Activated T-helper 17 cell treated with anti-CD3 and anti-CD28 coated beads, Interleukin-2, amount 50 U/mL, for 72 hours (primary cell): Measurements from ENCODE around the gene CA14. TPM values are rescaled to one million over a fixed set of nuclear protein-coding genes. Genes with fewer than 3 reads are reported as not detected.
"Not testable (repeated sequence)": the region's sequence is repeated elsewhere in the genome, so short reads cannot be mapped to it uniquely, and the experiment has no call there.

ENCODE experiments used
- ATAC-seq: fragments of 150-1000 bp; cut with Tn5 transposase; replicated peaks from 2 replicates; pipeline ENCODE4 v1.10.0; 2021; ENCODE audit warnings: mild to moderate bottlenecking, moderate library complexity
- H3K27ac Mint-ChIP-seq: one replicate; pipeline ENCODE4 v1.8.0; 2022; ENCODE audit warnings: mixed read lengths
- H3K27me3 Mint-ChIP-seq: one replicate; pipeline ENCODE4 v1.8.0; 2022; ENCODE audit warnings: mixed read lengths
- H3K36me3 Mint-ChIP-seq: one replicate; pipeline ENCODE4 v1.8.0; 2022; ENCODE audit warnings: low read depth, mild to moderate bottlenecking, mixed read lengths
- H3K4me1 Mint-ChIP-seq: one replicate; pipeline ENCODE4 v1.8.0; 2022; ENCODE audit warnings: mixed read lengths
- H3K4me3 Mint-ChIP-seq: one replicate; pipeline ENCODE4 v1.8.0; 2022; ENCODE audit warnings: mild to moderate bottlenecking, mixed read lengths
- H3K9me3 Mint-ChIP-seq: one replicate; pipeline ENCODE4 v1.8.0; 2022; ENCODE audit warnings: mixed read lengths
- total RNA-seq, 2 donors: library from RNA; stranded (reverse); gene quantifications; one replicate each; pipeline ENCODE4 v1.2.3, GENCODE V29; 2022

CA14 gene
- total RNA-seq, 2 donors from 2014 or later, result not detected

DNA sequence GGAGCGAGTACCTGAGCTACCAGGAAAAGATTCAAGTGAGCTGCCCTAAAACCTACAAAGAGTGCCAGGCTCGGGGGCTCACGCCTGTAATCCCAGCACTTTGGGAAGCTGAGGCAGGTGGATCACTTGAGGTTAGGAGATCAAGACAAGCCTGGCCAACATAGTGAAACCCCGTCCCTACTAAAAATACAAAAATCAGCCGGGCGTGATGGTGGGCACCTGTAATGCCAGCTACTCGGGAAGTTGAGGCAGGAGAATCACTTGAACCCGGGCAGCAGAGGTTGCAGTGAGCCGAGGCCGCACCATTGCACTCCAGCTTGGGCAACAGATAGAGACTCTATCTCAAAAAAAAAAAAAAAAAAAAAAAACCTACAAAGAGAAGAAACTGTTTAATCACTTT lies 24.7 kb upstream of the CA14 start:
- peaks cover 69% of the 10 kb centered on the region for H3K36me3 Mint-ChIP-seq
- not testable (repeated sequence) for ATAC-seq, H3K9me3 Mint-ChIP-seq, H3K4me1 Mint-ChIP-seq, H3K27me3 Mint-ChIP-seq, H3K27ac Mint-ChIP-seq, H3K4me3 Mint-ChIP-seq

DNA sequence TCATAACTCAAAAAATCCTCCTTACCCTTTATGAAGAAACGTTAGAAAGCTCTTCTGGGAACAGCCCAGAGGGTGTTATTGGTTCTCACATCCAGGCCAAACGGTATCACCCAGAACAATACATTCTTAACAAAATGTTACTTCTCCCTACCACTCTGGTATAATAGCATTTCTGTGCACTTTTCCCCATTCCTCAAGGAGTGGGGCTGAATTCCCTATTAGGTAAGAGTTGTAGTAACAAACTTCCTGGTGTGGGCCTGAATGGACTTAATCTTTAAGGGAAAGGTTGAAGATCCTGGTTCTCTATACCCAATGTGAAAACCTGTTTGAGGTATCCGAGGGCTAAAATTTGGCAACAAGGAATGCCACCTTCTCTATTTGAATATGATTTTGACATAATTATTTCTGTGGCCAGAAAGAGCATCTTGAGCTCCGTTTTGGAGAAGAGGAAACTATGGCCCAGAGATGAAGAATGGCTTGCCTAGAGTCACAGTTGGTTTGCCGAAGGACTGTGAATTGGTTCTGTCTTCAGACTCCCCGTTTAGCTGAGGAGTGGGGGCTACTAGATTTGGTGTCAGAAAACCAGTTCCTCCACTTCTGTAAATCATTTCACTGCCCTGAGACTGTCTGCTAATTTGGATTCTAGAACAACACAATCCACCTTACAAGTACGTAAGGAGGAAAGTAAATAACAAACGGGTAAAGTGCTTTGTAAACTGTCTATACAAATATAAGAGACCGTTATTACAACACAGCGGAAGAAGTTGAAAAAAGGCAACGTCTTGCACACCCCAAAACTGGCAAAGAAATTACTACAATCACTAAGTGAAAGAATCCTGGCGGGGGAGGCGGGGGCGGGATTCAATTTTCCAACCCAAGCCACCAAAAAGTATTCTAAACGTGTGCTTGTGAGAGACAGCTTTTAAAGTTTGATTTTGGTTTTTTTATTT lies 23.9 kb upstream of the CA14 start:
- Mint-ChIP-seq H3K9me3 (no peaks in the 10 kb centered on the region), H3K27me3 (no peaks in the 10 kb centered on the region), H3K4me1 (peaks cover 5% of the 10 kb centered on the region), H3K27ac (no peak overlapping the region), H3K4me3 (no peak overlapping the region), H3K36me3 (peaks cover 61% of the 10 kb centered on the region)
- ATAC-seq, result no peak

DNA sequence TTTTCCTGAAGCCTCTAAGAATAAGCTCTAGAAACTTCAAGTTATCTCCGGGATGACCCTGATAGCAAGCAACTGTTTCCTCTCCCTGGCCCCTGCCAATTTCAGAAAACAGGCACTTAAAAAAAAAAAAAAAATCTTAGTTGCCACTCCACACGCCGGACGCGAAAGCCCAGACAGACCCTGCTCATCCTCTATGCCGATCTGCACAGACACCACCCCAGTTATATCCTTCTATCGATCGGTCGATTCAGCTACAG lies 23.3 kb upstream of the CA14 start:
- H3K4me1 Mint-ChIP-seq, result peaks cover 5% of the 10 kb centered on the region
- H3K4me3 Mint-ChIP-seq, result no peak overlapping the region
- peaks cover 55% of the 10 kb centered on the region for H3K36me3 Mint-ChIP-seq
- no peaks in the 10 kb centered on the region for H3K27me3 Mint-ChIP-seq
- H3K9me3 Mint-ChIP-seq, result no peaks in the 10 kb centered on the region
- no peak for ATAC-seq
- no peak overlapping the region for H3K27ac Mint-ChIP-seq

DNA sequence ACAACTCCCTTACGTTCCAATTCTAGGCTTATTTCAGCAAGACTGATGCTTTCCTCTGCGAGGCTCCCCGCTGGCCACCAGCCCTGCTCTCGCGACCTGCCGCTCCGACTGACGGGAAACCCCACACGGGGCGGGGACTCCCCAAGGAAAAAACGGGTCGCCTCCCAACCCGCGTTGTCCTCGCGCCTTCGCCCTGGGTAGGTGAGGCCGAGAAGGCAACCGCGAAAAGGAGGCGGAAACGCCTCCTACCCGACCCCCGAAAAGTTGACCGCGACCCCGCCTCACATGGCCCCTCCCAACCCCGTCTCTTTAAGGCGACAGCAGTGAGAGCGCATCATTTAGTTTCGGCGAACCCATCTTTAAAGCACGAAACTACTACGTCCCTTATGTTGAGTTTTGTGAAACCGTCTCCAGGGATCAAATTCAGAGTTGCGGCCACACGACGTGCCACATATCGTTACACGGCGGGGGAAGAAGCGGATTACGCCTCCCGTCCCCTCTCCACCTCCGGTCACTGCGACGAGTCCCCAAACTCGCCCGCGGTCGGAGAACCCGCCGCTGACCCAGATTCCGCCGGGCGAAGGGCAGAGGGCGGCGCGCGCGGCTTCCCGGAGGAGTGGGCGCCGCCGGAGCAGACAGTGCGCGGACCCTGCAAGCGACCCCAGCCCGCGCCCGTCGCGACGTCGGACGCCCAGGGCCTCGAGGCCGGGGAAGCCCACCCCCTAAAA lies 22.8 kb upstream of the CA14 start:
- no peak overlapping the region for H3K4me3 Mint-ChIP-seq
- peaks cover 5% of the 10 kb centered on the region for H3K4me1 Mint-ChIP-seq
- H3K9me3 Mint-ChIP-seq, result no peaks in the 10 kb centered on the region
- peaks cover 51% of the 10 kb centered on the region for H3K36me3 Mint-ChIP-seq
- no peak overlapping the region for H3K27ac Mint-ChIP-seq
- no peaks in the 10 kb centered on the region for H3K27me3 Mint-ChIP-seq
- ATAC-seq, result peak; percentile 67

DNA sequence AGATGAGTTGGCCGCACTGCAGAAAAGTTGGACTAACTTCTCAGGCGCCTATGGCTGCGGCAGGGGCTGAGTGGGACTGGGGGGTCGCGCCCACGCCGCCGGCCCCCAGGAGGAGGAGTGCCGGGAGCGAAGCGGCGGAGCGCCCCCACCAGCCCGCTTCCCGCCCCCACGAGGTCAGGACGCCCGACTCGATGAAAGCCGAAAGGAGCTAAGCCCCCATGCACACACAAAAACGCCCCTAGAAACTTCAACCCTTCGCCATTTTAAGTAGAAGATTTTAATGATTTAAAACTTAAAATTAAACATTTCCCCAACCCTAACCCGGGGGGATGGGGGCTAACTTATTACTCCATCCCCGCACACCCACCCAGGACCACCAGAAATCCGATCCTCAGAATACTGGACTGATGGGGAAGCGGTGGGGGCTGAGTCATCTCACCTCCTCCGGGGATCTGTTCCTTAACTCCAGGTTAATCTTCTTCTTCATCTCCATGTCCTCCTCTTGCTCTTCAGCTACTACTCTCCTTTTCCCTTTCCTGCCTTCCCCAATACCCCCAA lies 22.2 kb upstream of the CA14 start:
- ATAC-seq, result peak; percentile 4
- Mint-ChIP-seq H3K9me3 (no peaks in the 10 kb centered on the region), H3K27ac (no peak overlapping the region), H3K4me3 (no peak overlapping the region), H3K4me1 (peaks cover 5% of the 10 kb centered on the region), H3K36me3 (peaks cover 44% of the 10 kb centered on the region), H3K27me3 (no peaks in the 10 kb centered on the region)

DNA sequence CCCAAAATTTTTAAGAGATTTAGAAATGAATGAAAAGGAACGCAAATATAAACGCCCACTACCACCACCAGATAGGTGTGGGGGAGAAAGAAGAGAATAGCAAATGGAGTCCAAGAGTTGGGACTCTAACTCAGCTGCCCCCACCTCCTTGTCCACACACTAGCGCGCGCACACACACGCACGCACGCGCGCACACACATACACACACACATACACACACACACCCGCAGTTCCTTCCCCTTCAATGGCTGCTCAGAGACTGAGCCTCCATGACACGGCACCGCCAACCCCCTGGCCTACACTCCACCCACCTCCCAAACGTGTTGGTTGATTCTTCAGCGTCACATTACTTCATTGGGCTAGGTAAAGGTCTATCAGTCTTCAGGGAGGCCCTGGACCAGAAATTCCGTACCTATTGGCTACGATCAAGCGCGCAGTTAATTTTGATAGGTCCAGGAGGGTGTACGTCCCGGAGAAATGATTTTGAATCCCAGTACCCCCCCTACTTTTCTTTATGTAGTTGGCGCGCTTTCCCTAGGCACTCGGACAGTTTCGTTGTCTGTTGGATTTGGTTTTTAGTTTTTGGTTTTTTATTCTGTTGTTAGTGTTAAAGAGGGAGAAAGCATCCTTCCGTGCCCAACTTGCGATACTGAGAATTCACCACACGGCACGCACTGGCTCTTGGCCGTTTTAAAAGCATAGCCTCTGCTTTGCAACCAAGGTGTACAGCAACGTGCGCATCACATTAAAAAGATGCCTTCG lies 21.5 kb upstream of the CA14 start, which contains the start of gene ANP32E:
ANP32E (minus strand) TSS at position 261 of the 762 bp plus-strand sequence. CDS start 326 bp downstream, outside the sequence.
- Mint-ChIP-seq H3K36me3 (peaks cover 37% of the 10 kb centered on the region), H3K27me3 (no peaks in the 10 kb centered on the region), H3K4me3 (no peak within 1 kb of the TSS), H3K4me1 (peaks cover 5% of the 10 kb centered on the region), H3K27ac (no peak within 1 kb of the TSS), H3K9me3 (no peaks in the 10 kb centered on the region)
- peak; percentile 88 for ATAC-seq

DNA sequence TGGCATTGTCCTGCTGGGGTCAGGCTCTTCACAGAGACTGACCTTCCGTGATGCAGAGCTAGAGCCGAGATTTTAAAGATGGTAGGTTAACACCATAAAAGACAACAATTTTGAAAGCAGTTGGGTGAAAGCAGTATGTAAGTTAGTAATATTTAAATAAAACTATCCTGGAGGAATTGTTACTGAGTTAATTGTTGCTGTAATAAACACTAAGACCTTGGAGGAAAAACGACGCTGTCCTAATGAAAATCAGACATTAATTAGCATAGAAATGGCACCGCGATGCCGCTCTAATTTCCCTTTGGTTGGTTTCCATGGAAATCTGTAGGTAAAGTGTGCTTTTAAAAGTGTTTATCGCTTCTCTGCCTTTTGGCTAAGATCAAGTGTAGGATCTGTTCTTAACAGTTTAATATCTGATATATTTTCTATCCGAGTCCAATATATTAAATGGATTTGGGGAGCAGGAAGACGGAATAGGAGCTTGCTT lies 20.9 kb upstream of the CA14 start:
- H3K9me3 Mint-ChIP-seq, result no peaks in the 10 kb centered on the region
- no peak for ATAC-seq
- H3K4me1 Mint-ChIP-seq, result peaks cover 5% of the 10 kb centered on the region
- H3K4me3 Mint-ChIP-seq, result no peak overlapping the region
- no peak overlapping the region for H3K27ac Mint-ChIP-seq
- H3K27me3 Mint-ChIP-seq, result no peaks in the 10 kb centered on the region
- peaks cover 31% of the 10 kb centered on the region for H3K36me3 Mint-ChIP-seq

DNA sequence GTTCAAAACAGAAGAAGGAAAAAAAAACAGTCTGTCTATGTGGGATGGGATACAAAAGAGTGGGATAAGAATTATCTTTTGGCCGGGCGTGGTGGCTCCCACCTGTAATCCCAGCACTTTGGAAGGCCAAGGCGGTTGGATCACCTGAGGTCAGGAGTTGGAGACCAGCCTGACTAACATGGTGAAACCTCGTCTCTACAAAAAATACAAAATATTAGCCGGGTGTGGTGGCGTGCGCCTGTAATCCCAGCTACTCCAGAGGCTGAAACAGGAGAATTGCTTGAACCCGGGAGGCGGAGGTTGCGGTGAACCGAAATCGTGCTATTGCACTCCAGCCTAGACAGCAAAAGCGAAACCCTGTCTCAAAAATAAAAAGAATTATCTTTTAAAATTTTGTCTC lies 20.4 kb upstream of the CA14 start:
- not testable (repeated sequence) for H3K4me1 Mint-ChIP-seq, H3K27ac Mint-ChIP-seq, H3K27me3 Mint-ChIP-seq, ATAC-seq, H3K9me3 Mint-ChIP-seq, H3K4me3 Mint-ChIP-seq
- H3K36me3 Mint-ChIP-seq, result peaks cover 27% of the 10 kb centered on the region

DNA sequence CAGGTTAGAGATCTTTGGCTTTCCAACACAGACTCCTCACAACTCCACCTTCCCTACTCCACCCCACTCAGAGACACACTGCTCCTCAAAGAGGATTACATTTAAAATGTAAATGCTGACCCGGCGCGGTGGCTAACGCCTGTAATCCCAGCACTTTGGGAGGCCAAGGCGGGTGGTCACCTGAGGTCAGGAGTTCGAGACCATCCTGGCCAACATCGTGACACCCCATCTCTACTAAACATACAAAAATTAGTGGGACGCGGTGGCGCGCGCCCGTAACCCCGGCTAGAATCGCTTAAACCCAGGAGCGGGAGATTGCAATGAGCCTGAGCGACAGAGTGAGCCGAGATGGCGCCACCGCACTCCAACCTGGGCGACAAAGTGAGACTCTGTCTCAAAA lies 19.8 kb upstream of the CA14 start:
- Mint-ChIP-seq H3K9me3 (no peaks in the 10 kb centered on the region), H3K27me3 (no peaks in the 10 kb centered on the region), H3K27ac (no peak overlapping the region), H3K4me1 (peaks cover 5% of the 10 kb centered on the region), H3K4me3 (no peak overlapping the region), H3K36me3 (peaks cover 24% of the 10 kb centered on the region)
- ATAC-seq, result no peak

DNA sequence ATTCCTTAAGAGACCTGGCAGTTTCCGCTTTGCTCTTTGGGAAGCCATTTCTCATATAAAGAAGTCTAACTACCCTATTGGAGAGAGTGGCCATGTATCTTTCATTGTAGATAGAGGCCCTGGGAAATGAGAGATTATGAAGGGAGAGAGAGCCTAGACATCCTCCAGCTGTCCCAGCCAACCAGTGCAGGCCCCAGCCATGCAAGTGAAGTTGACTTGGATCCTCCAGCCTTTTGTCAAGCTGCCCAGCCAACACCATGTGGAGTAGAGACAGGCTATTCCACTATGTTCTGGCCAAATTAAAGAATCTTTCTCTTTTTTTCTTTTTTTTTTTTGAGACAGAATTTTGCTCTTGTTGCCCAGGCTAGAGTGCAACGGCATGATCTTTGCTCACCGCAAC lies 14.6 kb upstream of the CA14 start:
- Mint-ChIP-seq H3K27me3 (no peaks in the 10 kb centered on the region), H3K9me3 (no peaks in the 10 kb centered on the region), H3K27ac (no peak overlapping the region), H3K36me3 (no peaks in the 10 kb centered on the region), H3K4me3 (no peak overlapping the region), H3K4me1 (no peaks in the 10 kb centered on the region)
- no peak for ATAC-seq

DNA sequence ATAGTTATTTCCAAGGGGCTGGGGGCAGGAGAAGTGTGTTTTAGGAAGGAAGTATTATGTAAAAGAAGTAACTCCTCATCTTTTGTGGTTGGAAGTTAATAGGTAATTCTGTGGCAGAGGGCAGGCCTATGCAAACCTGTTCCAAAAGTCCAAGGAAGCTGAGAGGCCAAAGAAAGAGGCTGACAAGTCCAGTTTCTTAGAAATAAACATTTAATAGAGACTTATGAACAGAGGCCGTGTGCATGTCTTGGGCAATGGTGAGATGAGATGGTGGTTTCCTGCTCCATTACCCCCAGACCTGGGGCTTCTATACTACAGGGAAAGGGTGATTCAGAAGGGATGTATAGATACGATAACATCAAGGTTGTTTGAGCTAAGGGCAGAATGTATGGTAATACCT lies 7.6 kb upstream of the CA14 start:
- Mint-ChIP-seq H3K4me3 (no peak overlapping the region), H3K9me3 (no peaks in the 10 kb centered on the region), H3K27ac (no peak overlapping the region), H3K4me1 (no peaks in the 10 kb centered on the region), H3K36me3 (no peaks in the 10 kb centered on the region), H3K27me3 (peaks cover 4% of the 10 kb centered on the region)
- ATAC-seq, result no peak

DNA sequence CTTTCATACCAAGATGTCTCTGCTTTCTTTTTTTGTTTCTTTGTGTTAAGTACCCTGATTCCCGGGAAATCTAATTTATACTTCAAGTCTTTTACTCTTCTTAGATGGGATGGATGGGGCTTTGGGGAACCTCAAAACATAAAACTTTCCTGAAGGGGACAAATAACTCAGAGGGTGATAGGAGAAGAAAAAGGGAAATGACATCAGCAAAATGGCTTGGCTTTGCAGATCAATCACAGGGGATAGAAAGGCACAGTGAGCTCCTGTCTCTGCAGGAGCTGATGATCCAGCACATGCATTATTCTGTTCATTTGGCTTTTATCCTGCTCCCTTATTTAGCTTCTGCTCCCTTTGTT lies 1.4 kb upstream of the CA14 start:
- peak overlapping the region; percentile 82 for H3K27ac Mint-ChIP-seq

DNA sequence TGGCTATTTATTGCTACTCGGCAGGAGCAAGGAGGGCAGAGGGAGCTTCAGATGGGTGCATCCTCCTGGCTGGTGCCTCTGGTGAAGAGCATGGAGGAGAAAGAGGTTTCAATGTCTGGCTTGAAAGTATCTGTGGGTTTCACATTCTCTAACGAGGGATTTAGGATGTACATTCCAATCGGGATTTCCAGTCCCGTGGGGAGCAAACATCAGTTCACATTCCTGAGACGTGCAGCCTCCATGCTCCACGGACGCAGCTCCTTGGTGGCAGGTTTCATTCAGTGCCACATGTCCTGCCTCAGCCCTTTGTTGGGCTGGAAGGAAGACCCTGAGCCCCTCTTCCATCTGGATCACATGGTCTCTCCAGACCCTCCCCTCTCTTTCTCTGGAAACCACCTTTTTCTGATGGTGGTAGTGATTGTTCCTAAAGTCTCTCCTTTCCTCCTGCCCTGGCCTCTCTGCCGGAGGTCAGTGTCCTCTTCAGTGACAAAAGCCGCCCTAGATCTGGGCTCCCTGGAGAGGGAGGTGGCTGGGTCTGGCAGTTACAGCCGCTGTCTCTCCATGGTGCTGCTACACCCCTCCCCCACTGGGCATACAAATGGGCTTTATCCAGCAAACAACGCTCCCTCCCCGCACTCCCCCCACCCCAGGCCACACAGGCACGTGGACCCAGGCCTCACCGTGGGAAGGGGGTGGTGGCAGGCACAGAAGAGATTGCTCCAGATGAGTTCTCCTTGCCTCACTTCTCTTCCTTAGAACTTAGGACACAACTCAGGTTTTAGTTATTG lies 826 bp upstream of the CA14 start:
- no peaks in the 10 kb centered on the region for H3K36me3 Mint-ChIP-seq
- H3K27me3 Mint-ChIP-seq, result peaks cover 26% of the 10 kb centered on the region
- H3K27ac Mint-ChIP-seq, result no peak overlapping the region
- H3K9me3 Mint-ChIP-seq, result no peaks in the 10 kb centered on the region
- peak overlapping the region; percentile 81 for H3K4me3 Mint-ChIP-seq
- ATAC-seq, result no peak
- H3K4me1 Mint-ChIP-seq, result peaks cover 12% of the 10 kb centered on the region

More for the DNA sequence above, 1.4 kb upstream of the CA14 start:
- Mint-ChIP-seq H3K36me3 (no peaks in the 10 kb centered on the region), H3K9me3 (no peaks in the 10 kb centered on the region), H3K4me3 (peak overlapping the region; percentile 81), H3K4me1 (peaks cover 12% of the 10 kb centered on the region), H3K27me3 (peaks cover 26% of the 10 kb centered on the region)
- ATAC-seq, result no peak

DNA sequence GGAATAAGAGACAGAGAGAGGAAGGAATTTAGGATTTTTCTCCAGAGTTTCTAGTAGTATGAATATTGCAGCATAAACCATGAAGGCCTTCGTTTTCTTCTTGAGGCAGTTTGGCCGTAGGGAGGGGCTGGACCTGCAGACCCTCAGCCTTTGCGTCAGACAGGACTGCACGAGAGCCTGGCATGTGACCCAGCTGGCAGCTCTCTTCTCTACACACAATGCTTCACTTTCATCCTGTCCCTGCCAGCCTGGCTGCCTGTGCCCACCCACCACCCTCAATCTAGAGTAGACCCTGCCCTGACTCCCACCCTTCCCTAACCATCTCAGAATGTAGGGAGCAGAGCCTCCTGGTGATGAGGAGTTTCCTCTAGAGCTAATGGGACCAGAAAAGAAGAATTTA lies 1.6 kb downstream of the CA14 start:
- peaks cover 23% of the 10 kb centered on the region for H3K27me3 Mint-ChIP-seq
- H3K4me3 Mint-ChIP-seq, result no peak overlapping the region
- ATAC-seq, result no peak
- no peak overlapping the region for H3K27ac Mint-ChIP-seq
- H3K4me1 Mint-ChIP-seq, result peaks cover 12% of the 10 kb centered on the region
- no peaks in the 10 kb centered on the region for H3K36me3 Mint-ChIP-seq
- H3K9me3 Mint-ChIP-seq, result no peaks in the 10 kb centered on the region
